Esophagus squamous epithelium (tissue), 4 donors: ENCODE data around the gene SFMBT1.

ENCODE experiments used
- CTCF ChIP-seq, 6 experiments: fragments of 450-650 bp in 4 of 6; fragments of 200-600 bp in 2 of 6; sonication (generic) in 2 of 6; IDR thresholded peaks; one replicate each; pipeline ENCODE4 v1.5.1; 2016 to 2019; ENCODE audit warnings: antibody characterized with exemption in 6 of 6, mild to moderate bottlenecking in 4 of 6, moderate library complexity in 4 of 6
- POLR2A ChIP-seq, 4 donors: fragments of 450-650 bp; IDR thresholded peaks; one replicate each; pipeline ENCODE4 v1.6.1; 2017; ENCODE audit warnings: antibody characterized with exemption in 4 of 4, mild to moderate bottlenecking in 4 of 4, moderate library complexity in 3 of 4

DNA sequence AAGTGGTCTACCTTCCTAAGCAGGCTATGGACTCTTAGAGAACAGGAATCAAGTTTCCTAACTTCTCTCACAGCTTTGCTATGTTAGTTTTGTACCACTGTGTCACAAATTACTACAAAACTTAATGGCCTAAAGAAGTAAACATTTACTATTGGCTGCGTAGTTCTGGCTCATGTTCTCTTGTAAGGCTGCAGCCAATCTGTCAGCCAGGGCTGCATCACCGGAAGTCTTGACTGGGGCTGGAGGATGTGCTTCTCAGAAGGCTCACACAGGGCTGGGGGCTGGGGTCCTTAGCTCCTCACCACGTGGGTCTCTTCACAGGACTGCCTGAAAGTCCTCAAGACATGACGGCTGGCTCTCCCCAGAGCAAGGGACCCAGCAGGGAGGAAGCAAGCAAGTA, 164.0 kb downstream of the SFMBT1 start:
- TF ChIP-seq CTCF (IDR thresholded peaks at IDR 0.05): no peak
- TF ChIP-seq POLR2A (IDR thresholded peaks at IDR 0.05): no peak
